ENCODE data around the gene SMIM10L2A.
A peak's percentile ranks its signal among the peaks of the same experiment; 100 is the strongest.
"Not testable (repeated sequence)": the region's sequence is repeated elsewhere in the genome, so short reads cannot be mapped to it uniquely, and the experiment has no call there.

SMIM10L2A gene

GRCh38 chrX:135416546-135416945 lies 5.2 kb upstream of the SMIM10L2A start:
- DNase-seq, result no peak

GRCh38 chrX:135420831-135421230 lies 913 bp upstream of the SMIM10L2A start:
- DNase-seq, result no peak
- in situ Hi-C loops (cut with HindIII; ENCODE audit: low pct_ligation_motif_present, low pct_unique_long_range_greater_than_20kb, low sequenced_read_pairs), result no loop called here

More at GRCh38 chrX:135416546-135416945, 5.2 kb upstream of the SMIM10L2A start:
- in situ Hi-C loops (cut with HindIII; ENCODE audit: low pct_ligation_motif_present, low pct_unique_long_range_greater_than_20kb, low sequenced_read_pairs), result no loop called here

GRCh38 chrX:135421537-135421931 lies 210 bp upstream of the SMIM10L2A start:
- in situ Hi-C loops (cut with HindIII; ENCODE audit: low pct_ligation_motif_present, low pct_unique_long_range_greater_than_20kb, low sequenced_read_pairs), result no loop called here

GRCh38 chrX:135422810-135423168 lies 1.0 kb downstream of the SMIM10L2A start:
- in situ Hi-C loops (cut with HindIII; ENCODE audit: low pct_ligation_motif_present, low pct_unique_long_range_greater_than_20kb, low sequenced_read_pairs), result not testable (repeated sequence)

More at GRCh38 chrX:135421537-135421931, 210 bp upstream of the SMIM10L2A start:
- DNase-seq, result peak; percentile 65

GRCh38 chrX:135423173-135423864 lies 1.6 kb downstream of the SMIM10L2A start:
- in situ Hi-C loops (cut with HindIII; ENCODE audit: low pct_ligation_motif_present, low pct_unique_long_range_greater_than_20kb, low sequenced_read_pairs); DNase-seq: not testable (repeated sequence)

More at GRCh38 chrX:135422810-135423168, 1.0 kb downstream of the SMIM10L2A start:
- not testable (repeated sequence) for DNase-seq

- in situ Hi-C loops (cut with HindIII; ENCODE audit: low pct_ligation_motif_present, low pct_unique_long_range_greater_than_20kb, low sequenced_read_pairs), result no loop called here
Measured at GRCh38 chrX:135424469-135424868, 2.7 kb downstream of the SMIM10L2A start.

GRCh38 chrX:135425026-135425965 lies 3.6 kb downstream of the SMIM10L2A start:
- in situ Hi-C loops (cut with HindIII; ENCODE audit: low pct_ligation_motif_present, low pct_unique_long_range_greater_than_20kb, low sequenced_read_pairs), result no loop called here
- DNase-seq, result no peak

More at GRCh38 chrX:135424469-135424868, 2.7 kb downstream of the SMIM10L2A start:
- DNase-seq, result no peak

- in situ Hi-C loops (cut with HindIII; ENCODE audit: low pct_ligation_motif_present, low pct_unique_long_range_greater_than_20kb, low sequenced_read_pairs), result no loop called here
- DNase-seq, result no peak
Measured at GRCh38 chrX:135429429-135429828, 7.7 kb downstream of the SMIM10L2A start.

GRCh38 chrX:135431886-135432285 lies 10.1 kb downstream of the SMIM10L2A start:
- DNase-seq, result no peak
- in situ Hi-C loops (cut with HindIII; ENCODE audit: low pct_ligation_motif_present, low pct_unique_long_range_greater_than_20kb, low sequenced_read_pairs), result no loop called here

- in situ Hi-C loops (cut with HindIII; ENCODE audit: low pct_ligation_motif_present, low pct_unique_long_range_greater_than_20kb, low sequenced_read_pairs), result no loop called here
- DNase-seq, result no peak
Measured at GRCh38 chrX:135432453-135432852, 10.7 kb downstream of the SMIM10L2A start.

GRCh38 chrX:135432881-135433521 lies 11.3 kb downstream of the SMIM10L2A start:
- DNase-seq, result no peak

GRCh38 chrX:135433531-135434257 lies 11.9 kb downstream of the SMIM10L2A start:
- DNase-seq, result no peak
- in situ Hi-C loops (cut with HindIII; ENCODE audit: low pct_ligation_motif_present, low pct_unique_long_range_greater_than_20kb, low sequenced_read_pairs), result no loop called here

More at GRCh38 chrX:135432881-135433521, 11.3 kb downstream of the SMIM10L2A start:
- in situ Hi-C loops (cut with HindIII; ENCODE audit: low pct_ligation_motif_present, low pct_unique_long_range_greater_than_20kb, low sequenced_read_pairs), result no loop called here

GRCh38 chrX:135434258-135435138 lies 12.8 kb downstream of the SMIM10L2A start:
- DNase-seq, result no peak
- in situ Hi-C loops (cut with HindIII; ENCODE audit: low pct_ligation_motif_present, low pct_unique_long_range_greater_than_20kb, low sequenced_read_pairs), result no loop called here

GRCh38 chrX:135435139-135435922 lies 13.6 kb downstream of the SMIM10L2A start:
- no peak for DNase-seq
- in situ Hi-C loops (cut with HindIII; ENCODE audit: low pct_ligation_motif_present, low pct_unique_long_range_greater_than_20kb, low sequenced_read_pairs), result no loop called here

GRCh38 chrX:135435933-135436332 lies 14.2 kb downstream of the SMIM10L2A start:
- in situ Hi-C loops (cut with HindIII; ENCODE audit: low pct_ligation_motif_present, low pct_unique_long_range_greater_than_20kb, low sequenced_read_pairs), result no loop called here
- DNase-seq, result no peak

- in situ Hi-C loops (cut with HindIII; ENCODE audit: low pct_ligation_motif_present, low pct_unique_long_range_greater_than_20kb, low sequenced_read_pairs), result no loop called here
Measured at GRCh38 chrX:135436456-135436855, 14.7 kb downstream of the SMIM10L2A start.

More at GRCh38 chrX:135436456-135436855, 14.7 kb downstream of the SMIM10L2A start:
- no peak for DNase-seq
